Glutamatergic neuron (in vitro differentiated cells): ENCODE measurements around the gene STXBP5. TPM values are rescaled to one million over a fixed set of nuclear protein-coding genes. Genes with fewer than 3 reads are reported as not detected.

Experiments used
- DNase-seq: peaks from one replicate; pipeline ENCODE4 v3.0.0; 2022
- H3K27ac Mint-ChIP-seq: one replicate; pipeline ENCODE4 v1.8.0; 2020; ENCODE audit warnings: mild to moderate bottlenecking, mixed read lengths, inconsistent platforms; ENCODE audit not compliant: unreplicated experiment
- H3K27me3 Mint-ChIP-seq: one replicate; pipeline ENCODE4 v1.8.0; 2020; ENCODE audit warnings: mild to moderate bottlenecking, moderate library complexity, mixed read lengths, inconsistent platforms; ENCODE audit not compliant: unreplicated experiment
- H3K36me3 Mint-ChIP-seq: one replicate; pipeline ENCODE4 v1.8.0; 2020; ENCODE audit warnings: mild to moderate bottlenecking, mixed read lengths, inconsistent platforms; ENCODE audit not compliant: unreplicated experiment
- H3K4me1 Mint-ChIP-seq: one replicate; pipeline ENCODE4 v1.8.0; 2020; ENCODE audit warnings: mild to moderate bottlenecking, low read depth, mixed read lengths, inconsistent platforms; ENCODE audit not compliant: unreplicated experiment
- H3K4me3 Mint-ChIP-seq: one replicate; pipeline ENCODE4 v1.8.0; 2020; ENCODE audit warnings: mild to moderate bottlenecking, mixed read lengths, inconsistent platforms; ENCODE audit not compliant: unreplicated experiment
- H3K9me3 Mint-ChIP-seq: one replicate; pipeline ENCODE4 v1.8.0; 2020; ENCODE audit warnings: mild to moderate bottlenecking, moderate library complexity, mixed read lengths, inconsistent platforms; ENCODE audit not compliant: unreplicated experiment
- total RNA-seq: library from RNA; stranded (reverse); fragmentation: NEBNext Ultra II Directional; extraction: Animal tissue kit (Norgen Biotek cat#: 25700); gene quantifications from one replicate; pipeline ENCODE4 v1.2.1, GENCODE V29; 2021; ENCODE audit not compliant: unreplicated experiment
- TF ChIP-seq, protein P1 (sequence below): fragments of 200-600 bp; sonication (generic); IDR thresholded peaks from one replicate; pipeline ENCODE4 v1.5.0; 2021; ENCODE audit not compliant: partially characterized antibody, unreplicated experiment

STXBP5 gene
- total RNA-seq, 1 donor from 2014 or later: 14.6 TPM

- Mint-ChIP-seq H3K36me3 (no peaks in the 10 kb centered on the region), H3K27ac (no peak overlapping the region), H3K9me3 (no peaks in the 10 kb centered on the region), H3K4me3 (no peak overlapping the region), H3K4me1 (no peaks in the 10 kb centered on the region), H3K27me3 (no peaks in the 10 kb centered on the region)
- DNase-seq: no peak
- TF ChIP-seq, protein P1, sequence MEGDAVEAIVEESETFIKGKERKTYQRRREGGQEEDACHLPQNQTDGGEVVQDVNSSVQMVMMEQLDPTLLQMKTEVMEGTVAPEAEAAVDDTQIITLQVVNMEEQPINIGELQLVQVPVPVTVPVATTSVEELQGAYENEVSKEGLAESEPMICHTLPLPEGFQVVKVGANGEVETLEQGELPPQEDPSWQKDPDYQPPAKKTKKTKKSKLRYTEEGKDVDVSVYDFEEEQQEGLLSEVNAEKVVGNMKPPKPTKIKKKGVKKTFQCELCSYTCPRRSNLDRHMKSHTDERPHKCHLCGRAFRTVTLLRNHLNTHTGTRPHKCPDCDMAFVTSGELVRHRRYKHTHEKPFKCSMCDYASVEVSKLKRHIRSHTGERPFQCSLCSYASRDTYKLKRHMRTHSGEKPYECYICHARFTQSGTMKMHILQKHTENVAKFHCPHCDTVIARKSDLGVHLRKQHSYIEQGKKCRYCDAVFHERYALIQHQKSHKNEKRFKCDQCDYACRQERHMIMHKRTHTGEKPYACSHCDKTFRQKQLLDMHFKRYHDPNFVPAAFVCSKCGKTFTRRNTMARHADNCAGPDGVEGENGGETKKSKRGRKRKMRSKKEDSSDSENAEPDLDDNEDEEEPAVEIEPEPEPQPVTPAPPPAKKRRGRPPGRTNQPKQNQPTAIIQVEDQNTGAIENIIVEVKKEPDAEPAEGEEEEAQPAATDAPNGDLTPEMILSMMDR: no peak
Observed at GRCh38 chr6:147177286-147177685, 26.9 kb upstream of the STXBP5 start.

DNA sequence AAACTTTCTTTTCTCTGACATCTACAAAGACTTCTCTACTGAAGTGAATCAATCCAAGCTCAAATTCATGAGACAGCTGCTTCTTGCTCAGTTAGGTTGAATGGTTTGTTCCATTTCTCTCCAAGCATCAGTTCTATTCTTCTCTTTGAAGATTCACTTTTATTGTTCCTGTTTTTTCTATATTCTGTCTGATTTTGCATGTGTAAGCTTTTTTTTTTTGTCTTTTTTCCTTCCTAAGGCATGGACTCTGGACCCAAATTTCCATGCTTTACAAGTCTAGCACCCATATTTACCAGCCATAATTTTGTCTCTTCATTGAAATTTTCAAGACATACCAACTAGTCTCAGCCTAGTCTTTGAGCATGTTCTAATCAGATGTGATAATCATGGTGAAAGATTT is 25.9 kb upstream of the STXBP5 start:
- H3K4me3 Mint-ChIP-seq: no peak overlapping the region

DNA sequence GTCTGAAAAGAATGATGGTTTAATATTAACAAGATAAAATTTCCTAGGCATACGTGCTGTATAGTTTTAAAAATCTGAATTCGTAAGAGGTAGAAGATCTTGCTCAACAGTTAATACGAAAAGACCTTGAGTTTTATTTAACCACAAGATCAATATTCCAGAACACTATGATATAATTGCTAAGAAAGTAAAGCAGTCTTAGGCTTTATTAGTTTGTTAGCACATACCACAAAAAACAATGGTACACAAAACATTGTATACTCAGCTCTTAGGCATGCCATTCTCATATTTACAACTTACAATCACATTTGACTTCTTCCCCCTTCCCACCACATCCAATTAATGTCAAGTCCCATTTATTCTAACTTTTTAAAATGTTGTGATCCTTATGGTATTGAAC is 24.4 kb upstream of the STXBP5 start:
- TF ChIP-seq, protein P1: no peak
- no peaks in the 10 kb centered on the region for H3K27me3 Mint-ChIP-seq
- no peaks in the 10 kb centered on the region for H3K4me1 Mint-ChIP-seq
- DNase-seq: no peak
- no peak overlapping the region for H3K27ac Mint-ChIP-seq
- no peaks in the 10 kb centered on the region for H3K36me3 Mint-ChIP-seq
- H3K9me3 Mint-ChIP-seq: no peaks in the 10 kb centered on the region
- no peak overlapping the region for H3K4me3 Mint-ChIP-seq

More for the DNA sequence above, 25.9 kb upstream of the STXBP5 start:
- TF ChIP-seq, protein P1: no peak
- H3K27ac Mint-ChIP-seq: no peak overlapping the region
- no peaks in the 10 kb centered on the region for H3K27me3 Mint-ChIP-seq
- DNase-seq: no peak
- H3K36me3 Mint-ChIP-seq: no peaks in the 10 kb centered on the region
- no peaks in the 10 kb centered on the region for H3K9me3 Mint-ChIP-seq
- H3K4me1 Mint-ChIP-seq: no peaks in the 10 kb centered on the region

GRCh38 chr6:147180926-147181325 is 23.3 kb upstream of the STXBP5 start:
- Mint-ChIP-seq H3K4me1 (no peaks in the 10 kb centered on the region), H3K36me3 (no peaks in the 10 kb centered on the region), H3K9me3 (no peaks in the 10 kb centered on the region), H3K27me3 (no peaks in the 10 kb centered on the region), H3K27ac (no peak overlapping the region), H3K4me3 (no peak overlapping the region)
- no peak for DNase-seq
- TF ChIP-seq, protein P1: no peak

GRCh38 chr6:147184379-147184778 is 19.8 kb upstream of the STXBP5 start:
- H3K36me3 Mint-ChIP-seq: no peaks in the 10 kb centered on the region
- TF ChIP-seq, protein P1: no peak
- no peak for DNase-seq
- H3K4me1 Mint-ChIP-seq: no peaks in the 10 kb centered on the region
- H3K4me3 Mint-ChIP-seq: no peak overlapping the region
- H3K27me3 Mint-ChIP-seq: no peaks in the 10 kb centered on the region
- no peaks in the 10 kb centered on the region for H3K9me3 Mint-ChIP-seq
- no peak overlapping the region for H3K27ac Mint-ChIP-seq
